MV-4-11 (cell line): ENCODE data around the gene DIP2C.
"Not testable (repeated sequence)": the region's sequence is repeated elsewhere in the genome, so short reads cannot be mapped to it uniquely, and the experiment has no call there.

Experiments
- DNase-seq: peaks from one replicate; lab custom pipeline; 2025; lab: John Stamatoyannopoulos, UW

Gene DIP2C

GRCh38 chr10:608331-609261 is 80.9 kb downstream of the DIP2C start:
- no peak for DNase-seq

- DNase-seq, result no peak
Measured at GRCh38 chr10:607545-608185, 81.8 kb downstream of the DIP2C start.

- no peak for DNase-seq
Measured at GRCh38 chr10:606762-607544, 82.5 kb downstream of the DIP2C start.

GRCh38 chr10:605632-606325 is 83.7 kb downstream of the DIP2C start:
- peak; percentile 38 for DNase-seq

GRCh38 chr10:604716-605631 is 84.5 kb downstream of the DIP2C start:
- no peak for DNase-seq

- DNase-seq, result no peak
Measured at GRCh38 chr10:603745-604144, 85.7 kb downstream of the DIP2C start.

GRCh38 chr10:602391-603005 is 87.0 kb downstream of the DIP2C start:
- DNase-seq, result no peak

GRCh38 chr10:601660-601963 is 87.9 kb downstream of the DIP2C start:
- DNase-seq, result no peak

GRCh38 chr10:600876-601659 is 88.4 kb downstream of the DIP2C start:
- no peak for DNase-seq

- DNase-seq, result no peak
Measured at GRCh38 chr10:600234-600633, 89.2 kb downstream of the DIP2C start.

- no peak for DNase-seq
Measured at GRCh38 chr10:599767-600166, 89.7 kb downstream of the DIP2C start.

- DNase-seq, result peak; percentile 7
Measured at GRCh38 chr10:598415-599170, 90.9 kb downstream of the DIP2C start.

GRCh38 chr10:597976-598375 is 91.5 kb downstream of the DIP2C start:
- no peak for DNase-seq

GRCh38 chr10:596725-597345 is 92.6 kb downstream of the DIP2C start:
- no peak for DNase-seq

- not testable (repeated sequence) for DNase-seq
Measured at GRCh38 chr10:596131-596530, 93.3 kb downstream of the DIP2C start.

- DNase-seq, result no peak
Measured at GRCh38 chr10:595473-595872, 94.0 kb downstream of the DIP2C start.

- no peak for DNase-seq
Measured at GRCh38 chr10:594584-595270, 94.7 kb downstream of the DIP2C start.

- no peak for DNase-seq
Measured at GRCh38 chr10:593901-594457, 95.5 kb downstream of the DIP2C start.
